Neural crest cell (in vitro differentiated cells): Measurements from ENCODE around the gene SAP30L. TPM values are rescaled to one million over a fixed set of nuclear protein-coding genes. Genes with fewer than 3 reads are reported as not detected.

Experiments
- DNase-seq: peaks from one replicate; pipeline ENCODE4 v3.0.0; 2021; ENCODE audit warnings: low read depth, mixed read lengths, low spot score
- H3K27ac Mint-ChIP-seq: one replicate; pipeline ENCODE4 v1.8.0; 2021; ENCODE audit warnings: mild to moderate bottlenecking, mixed read lengths; ENCODE audit not compliant: unreplicated experiment
- H3K27me3 Mint-ChIP-seq: 2 replicates; pipeline ENCODE4 v1.8.0; 2021; ENCODE audit warnings: low read depth, mild to moderate bottlenecking, mixed read lengths
- H3K36me3 Mint-ChIP-seq: 2 replicates; pipeline ENCODE4 v1.8.0; 2021; ENCODE audit warnings: low read depth, mild to moderate bottlenecking, mixed read lengths
- H3K4me1 Mint-ChIP-seq: 2 replicates; pipeline ENCODE4 v1.8.0; 2021; ENCODE audit warnings: mixed read lengths
- H3K4me3 Mint-ChIP-seq: one replicate; pipeline ENCODE4 v1.8.0; 2021; ENCODE audit warnings: mild to moderate bottlenecking, mixed read lengths
- H3K9me3 Mint-ChIP-seq: 2 replicates; pipeline ENCODE4 v1.8.0; 2021; ENCODE audit warnings: mixed read lengths
- total RNA-seq: library from RNA; stranded (reverse); gene quantifications from 2 replicates; pipeline ENCODE4 v1.2.1, GENCODE V29; 2021
- TF ChIP-seq, protein P1 (sequence below): fragments of 200-600 bp; sonication (generic); conservative IDR thresholded peaks from 2 replicates; pipeline ENCODE4 v1.5.0; 2021; ENCODE audit warnings: antibody characterized with exemption, mild to moderate bottlenecking

The SAP30L gene
- total RNA-seq, 1 donor from 2014 or later: 46.3 TPM

DNA sequence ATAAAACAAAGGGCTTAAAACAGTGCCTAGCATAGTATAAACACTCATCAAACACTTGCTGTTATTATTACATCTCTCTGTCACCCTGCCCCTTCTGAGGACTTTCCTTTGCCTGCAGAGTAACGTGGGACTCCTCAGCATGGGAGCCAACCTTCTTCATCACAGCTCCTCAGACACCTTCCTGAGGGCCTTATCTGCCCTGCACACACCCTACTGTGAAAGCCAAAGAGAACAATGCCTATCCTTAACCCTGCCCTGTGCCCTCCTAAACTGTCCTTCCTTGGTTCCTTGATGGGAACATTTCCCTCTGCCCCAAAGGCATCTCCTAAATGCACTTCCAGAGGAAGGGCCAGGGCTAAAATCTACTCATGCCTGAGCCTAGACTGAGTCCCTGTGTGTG, 52.8 kb downstream of the SAP30L start:
- DNase-seq: no peak
- Mint-ChIP-seq H3K27ac (no peak overlapping the region), H3K36me3 (no peaks in the 10 kb centered on the region), H3K27me3 (peaks cover 57% of the 10 kb centered on the region), H3K4me1 (no peaks in the 10 kb centered on the region), H3K4me3 (no peak overlapping the region), H3K9me3 (no peaks in the 10 kb centered on the region)
- TF ChIP-seq, protein P1, sequence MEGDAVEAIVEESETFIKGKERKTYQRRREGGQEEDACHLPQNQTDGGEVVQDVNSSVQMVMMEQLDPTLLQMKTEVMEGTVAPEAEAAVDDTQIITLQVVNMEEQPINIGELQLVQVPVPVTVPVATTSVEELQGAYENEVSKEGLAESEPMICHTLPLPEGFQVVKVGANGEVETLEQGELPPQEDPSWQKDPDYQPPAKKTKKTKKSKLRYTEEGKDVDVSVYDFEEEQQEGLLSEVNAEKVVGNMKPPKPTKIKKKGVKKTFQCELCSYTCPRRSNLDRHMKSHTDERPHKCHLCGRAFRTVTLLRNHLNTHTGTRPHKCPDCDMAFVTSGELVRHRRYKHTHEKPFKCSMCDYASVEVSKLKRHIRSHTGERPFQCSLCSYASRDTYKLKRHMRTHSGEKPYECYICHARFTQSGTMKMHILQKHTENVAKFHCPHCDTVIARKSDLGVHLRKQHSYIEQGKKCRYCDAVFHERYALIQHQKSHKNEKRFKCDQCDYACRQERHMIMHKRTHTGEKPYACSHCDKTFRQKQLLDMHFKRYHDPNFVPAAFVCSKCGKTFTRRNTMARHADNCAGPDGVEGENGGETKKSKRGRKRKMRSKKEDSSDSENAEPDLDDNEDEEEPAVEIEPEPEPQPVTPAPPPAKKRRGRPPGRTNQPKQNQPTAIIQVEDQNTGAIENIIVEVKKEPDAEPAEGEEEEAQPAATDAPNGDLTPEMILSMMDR: no peak

DNA sequence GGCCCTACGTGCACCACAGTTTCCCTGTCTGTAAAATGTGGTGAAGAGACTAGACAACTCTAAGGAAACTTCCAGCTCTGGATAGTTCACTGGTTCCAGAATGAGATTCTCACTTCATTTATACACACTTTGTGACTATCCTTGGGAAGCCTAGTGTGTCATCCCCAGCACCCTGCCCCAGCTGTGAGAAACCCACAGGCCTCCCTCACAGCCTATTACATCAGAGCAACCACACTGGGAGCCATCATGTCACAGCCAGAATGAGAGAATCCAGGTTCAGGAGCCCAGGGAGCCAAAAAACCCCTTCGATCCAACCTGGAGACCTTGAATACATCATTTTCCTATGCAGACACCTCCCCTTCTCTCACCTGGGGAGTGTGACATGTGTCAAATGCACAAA, 53.2 kb downstream of the SAP30L start:
- H3K27ac Mint-ChIP-seq: no peak overlapping the region
- no peak for DNase-seq
- no peak overlapping the region for H3K4me3 Mint-ChIP-seq
- TF ChIP-seq, protein P1: no peak
- no peaks in the 10 kb centered on the region for H3K9me3 Mint-ChIP-seq
- H3K36me3 Mint-ChIP-seq: no peaks in the 10 kb centered on the region
- peaks cover 53% of the 10 kb centered on the region for H3K27me3 Mint-ChIP-seq
- H3K4me1 Mint-ChIP-seq: no peaks in the 10 kb centered on the region

- H3K9me3 Mint-ChIP-seq: no peaks in the 10 kb centered on the region
- peaks cover 31% of the 10 kb centered on the region for H3K27me3 Mint-ChIP-seq
- no peak for DNase-seq
- no peak overlapping the region for H3K27ac Mint-ChIP-seq
- no peak overlapping the region for H3K4me3 Mint-ChIP-seq
- TF ChIP-seq, protein P1: no peak
- no peaks in the 10 kb centered on the region for H3K36me3 Mint-ChIP-seq
- H3K4me1 Mint-ChIP-seq: no peaks in the 10 kb centered on the region
Observed at GRCh38 chr5:154501566-154501965, 55.8 kb downstream of the SAP30L start.

- DNase-seq: no peak
- Mint-ChIP-seq H3K9me3 (no peaks in the 10 kb centered on the region), H3K36me3 (no peaks in the 10 kb centered on the region), H3K4me3 (no peak overlapping the region), H3K27me3 (peaks cover 31% of the 10 kb centered on the region), H3K27ac (no peak overlapping the region), H3K4me1 (no peaks in the 10 kb centered on the region)
- TF ChIP-seq, protein P1: no peak
Observed at GRCh38 chr5:154502180-154502579, 56.4 kb downstream of the SAP30L start.

DNA sequence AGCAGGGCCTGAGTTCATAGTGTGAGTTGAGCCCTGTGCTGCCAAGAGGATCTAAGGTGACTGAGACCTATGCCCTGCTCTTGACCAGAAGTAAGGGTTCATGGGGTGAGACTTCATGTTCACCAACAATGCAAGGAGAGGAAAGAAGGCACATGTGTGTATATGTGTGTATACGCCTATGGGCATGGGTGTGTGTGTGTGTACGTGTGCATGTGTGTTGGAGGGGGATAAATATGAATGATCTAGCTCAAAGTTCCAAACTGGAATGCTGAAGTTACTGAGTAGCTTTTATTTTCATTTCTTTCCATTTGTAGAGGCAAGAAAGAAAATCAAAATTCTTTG, 57.9 kb downstream of the SAP30L start:
- H3K4me1 Mint-ChIP-seq: no peaks in the 10 kb centered on the region
- TF ChIP-seq, protein P1: no peak
- no peak overlapping the region for H3K27ac Mint-ChIP-seq
- no peak for DNase-seq
- peaks cover 26% of the 10 kb centered on the region for H3K27me3 Mint-ChIP-seq
- no peaks in the 10 kb centered on the region for H3K9me3 Mint-ChIP-seq
- H3K36me3 Mint-ChIP-seq: no peaks in the 10 kb centered on the region
- H3K4me3 Mint-ChIP-seq: no peak overlapping the region

DNA sequence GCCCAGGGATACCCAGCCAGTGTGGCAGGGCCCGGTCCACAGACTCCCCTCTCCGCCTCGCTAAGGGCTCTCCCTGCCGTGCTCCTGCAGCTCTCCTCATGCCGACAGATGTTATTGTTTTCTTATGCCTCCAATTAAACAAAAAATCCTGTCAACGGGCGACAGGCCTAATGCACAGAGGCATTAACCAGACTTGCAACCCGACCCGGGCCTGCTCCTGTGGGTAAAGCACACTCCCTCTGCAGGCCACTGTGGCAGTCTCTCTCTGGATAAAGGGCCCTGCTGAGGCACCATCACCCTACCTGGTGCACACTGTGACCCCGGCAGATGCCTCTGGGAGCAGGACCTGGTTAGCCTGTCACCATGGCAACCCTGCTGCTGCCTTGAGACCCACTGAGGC, 59.8 kb downstream of the SAP30L start:
- Mint-ChIP-seq H3K27me3 (peaks cover 28% of the 10 kb centered on the region), H3K4me3 (no peak overlapping the region), H3K36me3 (no peaks in the 10 kb centered on the region), H3K27ac (no peak overlapping the region), H3K9me3 (no peaks in the 10 kb centered on the region), H3K4me1 (no peaks in the 10 kb centered on the region)
- TF ChIP-seq, protein P1: no peak
- DNase-seq: no peak
